T follicular helper cell (primary cell): ENCODE data around the gene ARHGEF4.

ENCODE experiments used
- DNase-seq: peaks from one replicate; pipeline ENCODE4 v3.0.0-alpha.2; 2020; ENCODE audit warnings: low read depth

Gene ARHGEF4

GRCh38 chr2:131014141-131014540 is 177.4 kb downstream of the ARHGEF4 start:
- DNase-seq: no peak

- no peak for DNase-seq
These were observed 179.1 kb downstream of the ARHGEF4 start for GRCh38 chr2:131015764-131016163.

GRCh38 chr2:131016826-131017741 is 180.4 kb downstream of the ARHGEF4 start:
- DNase-seq: no peak

GRCh38 chr2:131022731-131023130 is 186.0 kb downstream of the ARHGEF4 start:
- DNase-seq: no peak

- no peak for DNase-seq
These were observed 187.0 kb downstream of the ARHGEF4 start for GRCh38 chr2:131023758-131024157.

- no peak for DNase-seq
These were observed 190.2 kb downstream of the ARHGEF4 start for GRCh38 chr2:131026919-131027318.

GRCh38 chr2:131027566-131028528 is 191.1 kb downstream of the ARHGEF4 start:
- DNase-seq: no peak

GRCh38 chr2:131029812-131030211 is 193.1 kb downstream of the ARHGEF4 start:
- DNase-seq: no peak

GRCh38 chr2:131030478-131030971 is 193.8 kb downstream of the ARHGEF4 start:
- no peak for DNase-seq

GRCh38 chr2:131031431-131031841 is 194.7 kb downstream of the ARHGEF4 start:
- DNase-seq: no peak

GRCh38 chr2:131031875-131032274 is 195.2 kb downstream of the ARHGEF4 start:
- no peak for DNase-seq

GRCh38 chr2:131032393-131032836 is 195.7 kb downstream of the ARHGEF4 start:
- no peak for DNase-seq

- no peak for DNase-seq
These were observed 197.0 kb downstream of the ARHGEF4 start for GRCh38 chr2:131033786-131034121.

- DNase-seq: no peak
These were observed 197.7 kb downstream of the ARHGEF4 start for GRCh38 chr2:131034122-131035051.

- DNase-seq: no peak
These were observed 198.6 kb downstream of the ARHGEF4 start for GRCh38 chr2:131035112-131035825.

GRCh38 chr2:131035826-131036231 is 199.1 kb downstream of the ARHGEF4 start:
- DNase-seq: no peak

- no peak for DNase-seq
These were observed 199.6 kb downstream of the ARHGEF4 start for GRCh38 chr2:131036269-131036668.

- DNase-seq: no peak
These were observed 200.1 kb downstream of the ARHGEF4 start for GRCh38 chr2:131036696-131037397.

GRCh38 chr2:131037398-131038257 is 200.9 kb downstream of the ARHGEF4 start:
- DNase-seq: no peak
